HG03378 (cell line): Measurements from ENCODE around the gene PRSS56.

Source experiments
- ATAC-seq: cut with Tn5 transposase; IDR thresholded peaks from one replicate; pipeline ENCODE4 v1.9.1; 2021; ENCODE audit warnings: mild to moderate bottlenecking, moderate library complexity; ENCODE audit not compliant: unreplicated experiment

The PRSS56 gene

GRCh38 chr2:232486558-232487384 is 33.4 kb upstream of the PRSS56 start:
- ATAC-seq: no peak

GRCh38 chr2:232487385-232488096 is 32.6 kb upstream of the PRSS56 start, which contains the start of gene ECEL1:
ECEL1 (minus strand) TSS chr2:232487834; CDS start chr2:232486653, 1,181 bp downstream.
- no peak for ATAC-seq

GRCh38 chr2:232488097-232488711 is 32.0 kb upstream of the PRSS56 start:
- no peak for ATAC-seq

DNA sequence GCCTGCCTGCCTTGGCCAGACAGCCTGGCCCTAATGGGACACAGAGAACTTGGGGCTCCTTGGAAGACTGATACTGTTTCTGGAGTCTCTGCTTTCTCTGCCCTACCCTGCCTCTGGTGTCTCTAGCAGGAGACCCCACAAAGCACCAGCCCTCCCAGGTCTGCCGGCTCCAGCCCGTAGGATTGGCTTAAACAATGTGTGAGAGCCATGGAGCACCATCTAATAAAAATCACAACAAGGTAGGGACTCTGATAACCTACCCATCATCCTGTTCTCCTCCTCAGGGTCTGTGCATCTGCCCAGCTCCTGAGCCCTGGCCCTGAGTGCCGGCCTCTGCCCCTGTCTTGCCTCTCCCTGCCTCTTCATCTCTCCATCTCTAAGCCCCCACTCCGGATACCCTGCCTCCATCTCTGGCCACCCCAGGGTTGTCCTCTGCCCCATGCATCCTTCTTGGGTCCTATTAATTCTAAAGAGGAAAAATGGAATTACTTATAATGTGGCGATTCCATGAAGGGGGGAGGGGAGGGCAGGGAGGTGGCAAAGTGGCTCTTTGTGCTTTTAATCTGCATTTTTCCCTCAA is 31.4 kb upstream of the PRSS56 start:
- ATAC-seq: no peak

GRCh38 chr2:232489516-232490220 is 30.5 kb upstream of the PRSS56 start:
- no peak for ATAC-seq

GRCh38 chr2:232490221-232491138 is 29.7 kb upstream of the PRSS56 start:
- no peak for ATAC-seq

DNA sequence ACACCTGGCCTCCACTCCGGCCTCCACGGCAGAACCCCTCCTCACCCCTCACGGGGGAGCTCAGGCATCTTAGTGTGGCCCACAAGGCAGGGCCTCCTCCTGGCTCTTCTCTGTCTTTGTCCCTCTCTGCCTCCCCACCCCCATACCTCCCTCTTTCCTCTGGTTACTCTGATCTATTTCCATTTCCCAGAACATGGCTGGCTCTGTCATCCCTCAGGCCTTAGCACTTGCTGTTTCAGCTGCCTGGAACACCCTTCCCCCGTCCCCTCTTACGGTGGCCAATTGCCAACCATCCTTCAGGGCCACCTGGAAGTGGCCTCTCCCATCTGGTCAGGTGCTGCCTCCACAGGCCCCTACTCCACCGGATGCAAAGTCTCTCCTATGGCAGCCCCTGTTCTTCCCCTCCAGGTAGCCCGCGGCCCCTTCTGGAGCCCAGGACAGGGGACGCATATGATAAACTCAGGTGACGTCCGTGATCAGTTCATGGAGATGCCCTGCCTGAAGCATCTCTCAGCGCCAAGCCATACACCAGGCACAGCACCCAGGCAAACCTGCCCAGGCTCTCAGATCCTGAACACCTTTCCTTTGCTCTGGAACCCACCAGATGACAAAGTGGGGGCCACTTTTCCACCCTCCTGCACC is 28.9 kb upstream of the PRSS56 start:
- no peak for ATAC-seq

GRCh38 chr2:232492236-232492848 is 27.8 kb upstream of the PRSS56 start:
- ATAC-seq: no peak

- ATAC-seq: no peak
These were observed 27.1 kb upstream of the PRSS56 start for GRCh38 chr2:232492963-232493700.

DNA sequence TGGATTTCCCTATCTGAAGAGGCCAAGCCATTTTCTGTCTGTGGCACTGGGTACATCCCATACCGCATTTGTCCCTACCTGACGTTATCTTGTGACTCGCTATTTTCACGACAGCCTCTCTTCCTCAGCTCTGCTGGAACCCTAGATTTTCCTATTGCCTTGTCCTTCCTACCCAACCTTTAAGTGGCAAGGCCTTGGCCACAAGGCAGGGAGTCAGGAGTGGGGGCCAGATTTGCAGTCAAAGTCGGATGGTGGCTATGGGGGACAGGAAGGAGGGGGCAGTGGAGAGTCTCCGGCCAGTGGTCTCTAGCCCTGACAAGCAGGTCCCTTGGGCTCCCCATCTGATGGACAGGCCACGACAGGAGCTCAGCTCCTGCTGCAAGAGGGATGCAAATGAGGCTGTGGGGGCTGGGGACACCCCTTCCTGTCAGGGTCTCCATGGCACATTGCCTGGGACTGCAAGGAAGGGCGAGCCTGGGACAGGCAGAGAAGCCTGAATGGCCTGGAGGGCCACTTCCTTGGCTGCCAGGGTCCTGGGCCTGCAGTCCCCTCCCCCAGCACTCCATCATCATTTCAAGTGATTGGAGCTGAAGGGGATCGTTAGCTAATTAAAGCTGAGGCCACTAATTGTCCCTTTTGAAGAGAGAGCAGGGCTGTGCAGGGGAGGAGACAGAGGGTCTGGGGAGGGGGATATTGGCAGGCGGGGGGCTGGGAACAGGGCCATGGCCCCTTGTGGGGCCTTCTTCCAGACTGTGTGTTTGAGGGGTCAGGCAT is 26.3 kb upstream of the PRSS56 start:
- ATAC-seq: no peak

DNA sequence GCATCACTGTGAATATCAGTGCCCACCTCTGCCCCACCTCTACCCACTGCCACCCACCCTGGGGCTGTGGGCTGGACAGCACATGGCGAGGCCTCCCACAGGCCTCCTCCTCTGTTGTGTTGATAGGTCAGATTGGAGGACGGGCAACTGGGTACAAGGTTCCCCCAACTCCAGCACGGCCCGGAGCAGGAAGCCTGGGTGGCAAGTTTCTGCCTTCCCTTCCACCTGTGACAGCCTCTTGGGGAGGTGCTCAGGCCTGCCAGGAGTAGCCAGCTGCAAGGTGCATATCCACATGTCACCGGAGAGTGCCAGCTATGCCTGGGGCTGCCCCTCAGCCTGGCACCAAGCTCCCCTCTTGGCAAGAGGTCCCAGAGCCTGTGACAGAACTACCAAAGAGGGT is 25.6 kb upstream of the PRSS56 start:
- ATAC-seq: no peak

DNA sequence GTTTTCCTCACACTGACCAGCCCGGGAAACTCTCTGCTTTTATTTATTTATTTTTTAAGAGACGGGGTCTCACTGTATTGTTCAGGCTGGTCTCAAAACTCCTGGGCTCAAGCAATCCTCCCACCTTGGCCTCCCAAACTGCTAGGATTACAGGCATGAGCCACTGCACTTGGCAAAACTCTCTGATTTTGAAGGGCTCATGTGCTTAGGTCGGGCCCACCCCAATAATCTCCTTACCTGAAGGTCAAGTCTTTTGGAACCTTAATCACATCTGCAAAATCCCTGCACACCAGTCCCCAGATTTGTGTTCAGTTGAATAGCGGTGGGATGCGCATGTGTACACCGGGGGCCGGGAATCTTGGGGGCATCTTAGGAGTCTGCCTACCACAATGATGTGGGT is 24.9 kb upstream of the PRSS56 start:
- no peak for ATAC-seq

GRCh38 chr2:232496501-232497270 is 23.5 kb upstream of the PRSS56 start:
- ATAC-seq: no peak

DNA sequence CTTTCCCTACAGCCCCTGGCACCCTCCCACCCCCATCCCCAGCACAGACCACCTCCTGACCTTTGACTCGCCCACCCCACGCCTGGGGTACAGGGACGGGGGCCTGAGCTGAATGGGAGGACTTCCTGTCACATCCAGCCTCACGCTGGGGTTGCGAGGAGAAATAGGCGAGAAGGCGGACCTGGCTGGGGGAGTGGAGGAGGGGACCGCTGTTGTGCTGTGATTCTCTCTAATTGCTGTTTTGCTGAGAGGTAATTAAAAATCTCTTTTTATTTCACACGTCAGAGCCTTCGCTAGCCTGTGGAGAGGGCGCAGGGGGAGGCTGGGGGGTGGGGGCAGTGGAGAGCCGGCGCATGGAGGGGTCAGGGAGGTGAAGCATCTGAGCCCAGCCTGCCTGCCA is 22.8 kb upstream of the PRSS56 start:
- ATAC-seq: no peak

DNA sequence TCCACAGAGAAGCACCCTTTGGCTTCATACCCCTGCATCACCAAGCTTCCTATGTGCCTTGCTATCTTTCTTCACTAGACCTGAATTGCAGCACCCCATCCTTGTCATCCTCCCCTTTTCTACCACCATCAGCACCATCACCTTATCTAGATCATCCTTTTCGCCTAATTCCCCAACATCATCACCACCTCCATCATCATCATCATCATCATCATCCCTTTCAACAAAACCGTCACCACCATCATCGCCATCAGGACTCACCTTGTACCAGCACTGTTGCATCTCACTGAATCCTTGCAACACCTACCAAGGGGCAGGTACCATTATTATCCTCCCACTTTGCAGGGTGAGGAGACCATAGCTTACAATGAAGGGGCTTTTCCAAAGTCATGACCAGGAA is 21.7 kb upstream of the PRSS56 start:
- no peak for ATAC-seq

DNA sequence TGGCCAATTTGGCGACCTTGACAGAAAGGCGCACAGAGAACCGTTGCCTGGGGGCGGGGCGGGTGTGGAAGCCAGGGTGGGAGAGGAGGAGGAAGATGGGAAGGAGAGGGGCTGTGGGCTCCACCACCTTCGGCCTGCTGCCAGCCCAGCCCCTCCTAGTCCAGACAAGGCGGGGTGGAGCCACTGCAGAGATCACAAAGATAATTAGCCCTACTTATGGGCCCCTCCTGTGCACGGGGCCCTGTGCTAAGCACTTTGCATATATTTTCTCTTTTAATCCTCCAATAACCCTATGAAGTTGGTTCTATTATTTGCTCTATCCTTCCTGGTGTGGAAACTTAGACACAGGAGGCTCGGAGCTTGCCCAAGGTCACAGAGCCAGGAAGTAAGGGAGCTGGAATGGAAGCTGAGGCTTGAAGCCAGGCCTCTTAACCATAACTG is 18.8 kb upstream of the PRSS56 start:
- no peak for ATAC-seq
